GM12872 (cell line): ENCODE data around the gene STARD5.

Experiments
- CTCF ChIP-seq: IDR thresholded peaks from 3 replicates; pipeline ENCODE4 v1.5.1; 2011; ENCODE audit warnings: low read depth, mild to moderate bottlenecking, low read length, moderate library complexity; ENCODE audit not compliant: insufficient read depth

Gene STARD5

GRCh38 chr15:81330366-81331090, 6.6 kb upstream of the STARD5 start:
- TF ChIP-seq CTCF = no peak

GRCh38 chr15:81329446-81329845, 5.5 kb upstream of the STARD5 start:
- TF ChIP-seq CTCF = no peak

- no peak for TF ChIP-seq CTCF
Measured at GRCh38 chr15:81327516-81327915, 3.6 kb upstream of the STARD5 start.

GRCh38 chr15:81326466-81327212, 2.7 kb upstream of the STARD5 start:
- TF ChIP-seq CTCF = no peak

- TF ChIP-seq CTCF = no peak
Measured at GRCh38 chr15:81323559-81323943, 390 bp downstream of the STARD5 start.

- no peak for TF ChIP-seq CTCF
Measured at GRCh38 chr15:81322676-81323253, 1.2 kb downstream of the STARD5 start.

- TF ChIP-seq CTCF = no peak
Measured at GRCh38 chr15:81321667-81322066, 2.3 kb downstream of the STARD5 start.
